Activated naive CD8-positive, alpha-beta T cell treated with anti-CD3 and anti-CD28 coated beads, Interleukin-2, amount 50 U/mL, for 24 hours (primary cell): ENCODE measurements around the gene TANC1.

Experiments
- ATAC-seq: fragments of 150-1000 bp; cut with Tn5 transposase; one replicate; pipeline ENCODE4 v1.10.0; 2021
- DNase-seq: peaks from one replicate; pipeline ENCODE4 v3.0.0; 2021
- H3K27ac Mint-ChIP-seq: one replicate; pipeline ENCODE4 v1.8.0; 2021; ENCODE audit warnings: mild to moderate bottlenecking, mixed read lengths
- H3K27me3 Mint-ChIP-seq: one replicate; pipeline ENCODE4 v1.8.0; 2021; ENCODE audit warnings: mixed read lengths
- H3K36me3 Mint-ChIP-seq: one replicate; pipeline ENCODE4 v1.8.0; 2021; ENCODE audit warnings: low read depth, mixed read lengths
- H3K4me1 Mint-ChIP-seq: one replicate; pipeline ENCODE4 v1.8.0; 2021; ENCODE audit warnings: mixed read lengths
- H3K4me3 Mint-ChIP-seq: one replicate; pipeline ENCODE4 v1.8.0; 2021; ENCODE audit warnings: mild to moderate bottlenecking, moderate library complexity, mixed read lengths
- H3K9me3 Mint-ChIP-seq: one replicate; pipeline ENCODE4 v1.8.0; 2021; ENCODE audit warnings: mixed read lengths

Gene TANC1

GRCh38 chr2:159174759-159175158 is 206.3 kb downstream of the TANC1 start:
- no peaks in the 10 kb centered on the region for H3K36me3 Mint-ChIP-seq
- H3K9me3 Mint-ChIP-seq = no peaks in the 10 kb centered on the region
- H3K4me3 Mint-ChIP-seq = no peak overlapping the region
- DNase-seq (no peak), ATAC-seq (no peak)
- H3K4me1 Mint-ChIP-seq = peaks cover 4% of the 10 kb centered on the region
- H3K27me3 Mint-ChIP-seq = no peaks in the 10 kb centered on the region
- no peak overlapping the region for H3K27ac Mint-ChIP-seq

- no peak overlapping the region for H3K27ac Mint-ChIP-seq
- peaks cover 4% of the 10 kb centered on the region for H3K4me1 Mint-ChIP-seq
- no peak overlapping the region for H3K4me3 Mint-ChIP-seq
- H3K27me3 Mint-ChIP-seq = no peaks in the 10 kb centered on the region
- no peaks in the 10 kb centered on the region for H3K36me3 Mint-ChIP-seq
- H3K9me3 Mint-ChIP-seq = no peaks in the 10 kb centered on the region
- DNase-seq = no peak
- ATAC-seq = no peak
Observed at GRCh38 chr2:159175182-159175581, 206.7 kb downstream of the TANC1 start.

GRCh38 chr2:159175927-159176326 is 207.5 kb downstream of the TANC1 start:
- DNase-seq = no peak
- Mint-ChIP-seq H3K27me3 (no peaks in the 10 kb centered on the region), H3K4me3 (no peak overlapping the region), H3K9me3 (no peaks in the 10 kb centered on the region), H3K36me3 (no peaks in the 10 kb centered on the region), H3K27ac (no peak overlapping the region), H3K4me1 (peaks cover 4% of the 10 kb centered on the region)
- ATAC-seq = no peak

- no peak for ATAC-seq
- Mint-ChIP-seq H3K9me3 (no peaks in the 10 kb centered on the region), H3K27me3 (no peaks in the 10 kb centered on the region), H3K36me3 (no peaks in the 10 kb centered on the region), H3K4me3 (no peak overlapping the region), H3K4me1 (peaks cover 4% of the 10 kb centered on the region), H3K27ac (no peak overlapping the region)
- DNase-seq = no peak
Observed at GRCh38 chr2:159176555-159176954, 208.1 kb downstream of the TANC1 start.

- Mint-ChIP-seq H3K4me3 (no peak overlapping the region), H3K27ac (no peak overlapping the region), H3K27me3 (no peaks in the 10 kb centered on the region), H3K4me1 (peaks cover 4% of the 10 kb centered on the region), H3K36me3 (no peaks in the 10 kb centered on the region), H3K9me3 (no peaks in the 10 kb centered on the region)
- ATAC-seq = no peak
- DNase-seq = no peak
Observed at GRCh38 chr2:159177357-159177756, 208.9 kb downstream of the TANC1 start.

- Mint-ChIP-seq H3K4me3 (no peak overlapping the region), H3K36me3 (no peaks in the 10 kb centered on the region), H3K9me3 (no peaks in the 10 kb centered on the region), H3K4me1 (peaks cover 4% of the 10 kb centered on the region), H3K27ac (no peak overlapping the region), H3K27me3 (no peaks in the 10 kb centered on the region)
- DNase-seq (no peak), ATAC-seq (no peak)
Observed at GRCh38 chr2:159177957-159178356, 209.5 kb downstream of the TANC1 start.

GRCh38 chr2:159179096-159179495 is 210.7 kb downstream of the TANC1 start:
- Mint-ChIP-seq H3K27me3 (no peaks in the 10 kb centered on the region), H3K4me3 (no peak overlapping the region), H3K9me3 (no peaks in the 10 kb centered on the region), H3K36me3 (no peaks in the 10 kb centered on the region), H3K4me1 (peaks cover 4% of the 10 kb centered on the region), H3K27ac (no peak overlapping the region)
- ATAC-seq (no peak), DNase-seq (no peak)

GRCh38 chr2:159179696-159180095 is 211.3 kb downstream of the TANC1 start:
- DNase-seq = no peak
- Mint-ChIP-seq H3K36me3 (no peaks in the 10 kb centered on the region), H3K9me3 (no peaks in the 10 kb centered on the region), H3K4me1 (peaks cover 4% of the 10 kb centered on the region), H3K27me3 (no peaks in the 10 kb centered on the region), H3K27ac (no peak overlapping the region), H3K4me3 (no peak overlapping the region)
- no peak for ATAC-seq

GRCh38 chr2:159183346-159183745 is 214.9 kb downstream of the TANC1 start:
- Mint-ChIP-seq H3K27ac (no peak overlapping the region), H3K4me1 (peaks cover 6% of the 10 kb centered on the region), H3K4me3 (no peak overlapping the region), H3K36me3 (no peaks in the 10 kb centered on the region), H3K9me3 (no peaks in the 10 kb centered on the region), H3K27me3 (no peaks in the 10 kb centered on the region)
- ATAC-seq (no peak), DNase-seq (no peak)

GRCh38 chr2:159185401-159186130 is 217.1 kb downstream of the TANC1 start:
- no peak overlapping the region for H3K27ac Mint-ChIP-seq

GRCh38 chr2:159186462-159186861 is 218.0 kb downstream of the TANC1 start:
- Mint-ChIP-seq H3K36me3 (no peaks in the 10 kb centered on the region), H3K27me3 (no peaks in the 10 kb centered on the region), H3K4me1 (peaks cover 6% of the 10 kb centered on the region), H3K9me3 (no peaks in the 10 kb centered on the region), H3K27ac (no peak overlapping the region), H3K4me3 (no peak overlapping the region)
- no peak for ATAC-seq
- no peak for DNase-seq

More at GRCh38 chr2:159185401-159186130, 217.1 kb downstream of the TANC1 start:
- ATAC-seq = peak; percentile 45
- peaks cover 6% of the 10 kb centered on the region for H3K4me1 Mint-ChIP-seq
- no peaks in the 10 kb centered on the region for H3K9me3 Mint-ChIP-seq
- H3K4me3 Mint-ChIP-seq = no peak overlapping the region
- DNase-seq = no peak
- H3K27me3 Mint-ChIP-seq = no peaks in the 10 kb centered on the region
- H3K36me3 Mint-ChIP-seq = no peaks in the 10 kb centered on the region

GRCh38 chr2:159187106-159187505 is 218.7 kb downstream of the TANC1 start:
- H3K4me1 Mint-ChIP-seq = peaks cover 6% of the 10 kb centered on the region
- no peaks in the 10 kb centered on the region for H3K9me3 Mint-ChIP-seq
- no peaks in the 10 kb centered on the region for H3K27me3 Mint-ChIP-seq
- DNase-seq (no peak), ATAC-seq (no peak)
- no peaks in the 10 kb centered on the region for H3K36me3 Mint-ChIP-seq
- H3K4me3 Mint-ChIP-seq = no peak overlapping the region
- H3K27ac Mint-ChIP-seq = no peak overlapping the region

- DNase-seq = no peak
- no peaks in the 10 kb centered on the region for H3K27me3 Mint-ChIP-seq
- H3K9me3 Mint-ChIP-seq = no peaks in the 10 kb centered on the region
- ATAC-seq = no peak
- H3K4me3 Mint-ChIP-seq = no peak overlapping the region
- H3K36me3 Mint-ChIP-seq = no peaks in the 10 kb centered on the region
- H3K27ac Mint-ChIP-seq = no peak overlapping the region
- peaks cover 6% of the 10 kb centered on the region for H3K4me1 Mint-ChIP-seq
Observed at GRCh38 chr2:159188449-159188848, 220.0 kb downstream of the TANC1 start.

GRCh38 chr2:159192371-159192918 is 224.0 kb downstream of the TANC1 start:
- Mint-ChIP-seq H3K27me3 (no peaks in the 10 kb centered on the region), H3K9me3 (no peaks in the 10 kb centered on the region), H3K4me3 (no peak overlapping the region), H3K27ac (no peak overlapping the region), H3K4me1 (no peaks in the 10 kb centered on the region), H3K36me3 (no peaks in the 10 kb centered on the region)
- DNase-seq = no peak
- no peak for ATAC-seq

GRCh38 chr2:159193791-159194190 is 225.4 kb downstream of the TANC1 start:
- Mint-ChIP-seq H3K27ac (no peak overlapping the region), H3K36me3 (no peaks in the 10 kb centered on the region), H3K4me3 (no peak overlapping the region), H3K4me1 (no peaks in the 10 kb centered on the region), H3K9me3 (no peaks in the 10 kb centered on the region), H3K27me3 (no peaks in the 10 kb centered on the region)
- ATAC-seq (no peak), DNase-seq (no peak)
